Ramos (cell line): ENCODE data around the gene SLC17A7.
"Not testable (repeated sequence)": the region's sequence is repeated elsewhere in the genome, so short reads cannot be mapped to it uniquely, and the experiment has no call there.

Experiments
- in situ Hi-C: fragments of 300-500 bp; cut with MboI; formaldehyde crosslinking; loops from one replicate; pipeline ENCODE4 v1.14.3; 2022; ENCODE audit warnings: low sequenced_read_pairs; ENCODE audit not compliant: unreplicated experiment

SLC17A7 gene

GRCh38 chr19:49441210-49441959 lies at the start of gene SLC17A7:
Gene SLC17A7 (minus strand): TSS chr19:49441527. CDS start chr19:49441379, 148 bp downstream.
- in situ Hi-C loops = no loop called here

GRCh38 chr19:49490287-49491029 lies 49.1 kb upstream of the SLC17A7 start:
- in situ Hi-C loops = no loop called here

GRCh38 chr19:49489601-49490167 lies 48.4 kb upstream of the SLC17A7 start:
- in situ Hi-C loops = no loop called here

GRCh38 chr19:49488863-49489537 lies 47.7 kb upstream of the SLC17A7 start:
- in situ Hi-C loops = no loop called here

- in situ Hi-C loops = no loop called here
Observed at GRCh38 chr19:49488046-49488862, 46.9 kb upstream of the SLC17A7 start.

DNA sequence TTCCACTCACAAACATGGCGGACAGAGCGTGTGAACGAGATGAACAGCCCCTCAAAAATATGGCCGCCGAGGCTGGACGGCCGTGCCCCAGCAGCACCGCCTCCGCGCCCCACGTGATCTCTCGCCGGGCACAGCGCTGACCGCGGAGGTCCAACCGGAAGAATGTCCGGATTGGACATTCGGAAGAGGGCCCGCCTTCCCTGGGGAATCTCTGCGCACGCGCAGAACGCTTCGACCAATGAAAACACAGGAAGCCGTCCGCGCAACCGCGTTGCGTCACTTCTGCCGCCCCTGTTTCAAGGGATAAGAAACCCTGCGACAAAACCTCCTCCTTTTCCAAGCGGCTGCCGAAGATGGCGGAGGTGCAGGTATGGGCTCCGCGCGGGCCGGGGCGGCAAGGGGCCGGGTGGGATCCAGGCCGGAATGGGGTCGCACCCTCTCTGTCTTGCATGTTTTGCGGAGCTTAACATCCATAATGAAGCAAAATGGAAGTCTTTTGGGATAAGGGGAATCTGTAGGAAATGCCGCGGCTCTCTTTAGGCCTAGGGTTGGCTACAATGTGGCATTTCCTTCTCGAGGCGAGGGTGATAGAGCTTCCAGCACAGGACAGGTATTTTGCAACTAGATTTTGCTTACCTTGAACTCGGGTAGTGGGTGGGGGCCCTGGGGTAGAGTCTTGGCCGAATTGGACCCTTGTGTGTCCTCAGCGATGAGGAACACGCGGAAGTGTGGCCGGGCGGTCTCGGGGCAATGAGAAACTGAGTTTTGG lies 46.1 kb upstream of the SLC17A7 start, which contains the start of gene RPL13A:
Gene RPL13A (plus strand): TSS at position 332 of the 769 bp plus-strand sequence. CDS start 22 bp downstream, at position 354.
- in situ Hi-C loops = no loop called here

- in situ Hi-C loops = no loop called here
Observed at GRCh38 chr19:49486710-49487276, 45.5 kb upstream of the SLC17A7 start.

- in situ Hi-C loops = no loop called here
Observed at GRCh38 chr19:49486232-49486631, 44.9 kb upstream of the SLC17A7 start.

GRCh38 chr19:49481020-49481683 lies 39.8 kb upstream of the SLC17A7 start:
- in situ Hi-C loops = no loop called here

DNA sequence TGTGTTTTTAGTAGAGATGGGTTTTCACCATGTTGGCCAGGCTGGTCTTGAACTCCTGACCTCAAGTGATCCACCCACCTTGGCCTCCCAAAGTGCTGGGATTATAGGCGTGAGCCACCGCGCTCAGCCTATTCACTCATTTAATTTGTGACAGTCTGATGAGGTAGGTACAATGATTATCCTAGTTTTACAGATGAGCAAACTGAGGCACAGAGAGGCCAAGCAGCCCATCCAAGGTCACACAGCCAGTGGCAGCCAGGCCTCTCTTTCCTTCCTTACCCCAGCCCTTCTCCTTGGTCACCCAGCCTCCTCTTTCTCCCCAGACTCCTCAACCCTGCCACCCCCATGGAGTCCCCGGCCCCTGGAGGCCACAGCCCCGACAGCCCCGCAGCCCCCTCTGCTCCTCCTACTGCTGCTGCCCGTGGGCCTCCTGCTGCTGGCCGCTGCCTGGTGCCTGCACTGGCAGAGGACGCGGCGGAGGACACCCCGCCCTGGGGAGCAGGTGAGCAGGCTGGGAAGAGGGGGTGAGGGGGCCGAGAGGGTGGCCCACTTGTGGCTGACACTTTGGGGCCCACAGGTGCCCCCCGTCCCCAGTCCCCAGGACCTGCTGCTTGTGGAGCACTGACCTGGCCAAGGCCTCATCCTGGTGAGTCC lies 38.8 kb upstream of the SLC17A7 start:
- in situ Hi-C loops = no loop called here

DNA sequence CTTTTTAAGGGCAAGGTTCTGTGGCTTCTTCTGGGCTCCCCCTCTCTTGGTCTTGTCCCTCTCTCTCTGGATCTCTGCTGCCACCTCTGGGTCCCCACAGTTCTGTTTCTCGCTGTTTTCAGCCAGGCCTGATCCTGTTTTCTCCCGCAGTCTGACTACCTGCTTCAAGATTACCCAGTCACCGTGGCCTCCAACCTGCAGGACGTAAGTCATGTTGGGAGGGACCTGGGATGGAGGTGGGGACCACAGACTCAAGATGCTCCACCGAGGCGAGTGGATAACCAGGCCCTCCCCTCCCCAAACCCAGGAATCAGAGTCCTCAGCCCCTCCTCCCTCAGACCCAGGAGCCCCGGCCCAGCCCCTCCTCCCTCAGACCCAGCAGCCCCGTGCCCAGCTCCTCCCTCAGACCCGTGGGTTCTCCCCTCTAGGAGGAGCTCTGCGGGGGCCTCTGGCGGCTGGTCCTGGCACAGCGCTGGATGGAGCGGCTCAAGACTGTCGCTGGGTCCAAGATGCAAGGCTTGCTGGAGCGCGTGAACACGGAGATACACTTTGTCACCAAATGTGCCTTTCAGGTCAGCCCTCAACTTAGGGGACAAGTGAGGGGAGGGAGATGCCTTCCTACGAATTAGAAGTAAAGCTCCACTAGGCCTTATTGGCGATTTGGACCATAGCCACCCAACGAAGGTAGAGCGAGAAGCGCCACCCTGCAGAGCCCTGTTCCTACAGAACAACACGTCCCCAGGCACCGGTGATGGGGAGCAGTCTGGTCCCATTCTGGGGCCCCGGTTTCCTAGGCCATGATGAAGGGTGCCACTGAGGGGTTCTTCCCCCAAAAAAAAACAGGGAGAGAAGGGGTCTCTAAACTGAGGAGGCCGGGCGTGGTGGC lies 34.9 kb upstream of the SLC17A7 start:
- in situ Hi-C loops = no loop called here

DNA sequence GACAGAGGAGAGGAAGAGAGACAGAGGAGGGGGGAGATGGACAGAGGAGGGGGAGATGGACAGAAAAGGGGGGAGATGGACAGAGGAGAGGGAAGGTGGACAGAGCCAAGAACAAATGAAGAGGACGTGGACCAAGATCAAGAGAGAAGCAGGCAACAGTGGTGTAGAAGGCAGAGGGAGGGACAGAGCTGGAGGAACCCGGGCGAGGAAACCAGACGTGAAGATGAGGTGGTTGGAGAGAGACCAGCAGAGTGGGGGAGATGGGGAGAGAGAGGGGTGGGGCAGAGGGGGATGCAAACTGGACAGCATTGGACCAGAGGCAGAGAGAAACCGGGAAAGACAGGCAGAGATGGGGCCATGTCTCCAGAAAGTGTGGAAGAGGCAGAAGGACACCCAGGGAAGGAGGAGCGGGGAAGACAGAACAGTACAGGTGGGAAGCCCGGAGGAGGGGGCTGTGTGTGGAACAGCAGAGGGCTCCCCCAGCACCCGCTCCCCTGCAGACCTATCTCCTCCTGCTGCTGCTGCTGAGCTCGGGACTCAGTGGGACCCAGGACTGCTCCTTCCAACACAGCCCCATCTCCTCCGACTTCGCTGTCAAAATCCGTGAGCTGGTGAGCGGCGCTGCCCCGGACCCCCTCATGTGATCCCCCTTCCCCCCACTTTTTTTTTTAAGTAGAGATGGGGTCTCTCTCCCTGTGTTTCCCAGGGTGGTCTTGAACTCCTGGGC lies 34.0 kb upstream of the SLC17A7 start:
- in situ Hi-C loops = no loop called here

GRCh38 chr19:49474542-49474924 lies 33.2 kb upstream of the SLC17A7 start:
- in situ Hi-C loops = no loop called here

DNA sequence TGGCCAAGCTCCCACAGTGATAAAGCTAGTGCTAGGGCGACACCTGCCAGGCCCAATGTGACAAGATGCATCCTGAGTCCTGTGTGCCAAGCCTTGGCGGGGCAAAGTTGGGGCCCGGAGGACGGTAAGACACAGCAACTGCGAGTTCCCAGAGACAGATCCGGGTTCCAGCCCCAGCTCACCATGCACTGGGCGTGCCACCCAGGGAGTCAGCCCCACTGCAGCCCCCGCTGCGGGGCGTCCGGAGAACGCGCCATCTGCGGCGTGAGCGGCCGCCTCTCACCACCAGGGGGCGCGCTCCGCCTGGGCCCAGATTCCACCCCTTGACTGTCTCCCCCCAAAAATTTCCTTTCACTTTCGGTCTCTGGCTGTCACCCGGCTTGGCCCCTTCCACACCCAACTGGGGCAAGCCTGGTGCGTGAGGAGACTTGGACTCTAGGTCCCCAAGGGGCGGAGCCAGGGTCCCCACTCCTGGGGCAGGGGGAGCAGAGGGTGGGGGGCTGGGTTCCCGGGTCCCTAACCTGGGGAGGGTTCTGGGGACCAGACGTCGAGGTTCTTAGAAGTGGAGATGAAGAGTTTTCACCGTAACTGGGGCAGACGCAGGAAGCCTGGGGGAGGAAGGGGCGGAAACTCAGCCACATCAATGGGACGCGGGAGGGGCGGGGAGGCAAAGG lies 32.7 kb upstream of the SLC17A7 start, which contains the start of gene FLT3LG:
Gene FLT3LG (plus strand): TSS at position 348 of the 674 bp plus-strand sequence. CDS start 425 bp downstream, outside the sequence.
- in situ Hi-C loops = no loop called here

DNA sequence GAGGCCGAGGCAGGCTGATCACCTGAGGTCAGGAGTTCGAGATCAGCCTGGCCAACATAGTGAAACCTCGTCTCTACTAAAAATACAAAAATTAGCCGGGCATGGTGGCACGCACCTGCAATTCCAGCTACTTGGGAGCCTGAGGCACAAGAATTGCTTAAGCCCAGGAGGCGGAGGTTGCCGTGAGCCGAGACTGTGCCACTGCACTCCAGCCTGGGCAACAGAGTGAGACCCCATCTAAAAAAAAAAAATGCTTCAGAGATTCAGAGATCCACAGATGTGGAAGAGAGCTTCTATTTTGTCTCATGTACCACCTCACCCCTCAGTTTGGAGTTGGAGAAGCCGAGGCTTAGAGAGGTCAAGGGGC lies 32.2 kb upstream of the SLC17A7 start:
- in situ Hi-C loops = not testable (repeated sequence)

DNA sequence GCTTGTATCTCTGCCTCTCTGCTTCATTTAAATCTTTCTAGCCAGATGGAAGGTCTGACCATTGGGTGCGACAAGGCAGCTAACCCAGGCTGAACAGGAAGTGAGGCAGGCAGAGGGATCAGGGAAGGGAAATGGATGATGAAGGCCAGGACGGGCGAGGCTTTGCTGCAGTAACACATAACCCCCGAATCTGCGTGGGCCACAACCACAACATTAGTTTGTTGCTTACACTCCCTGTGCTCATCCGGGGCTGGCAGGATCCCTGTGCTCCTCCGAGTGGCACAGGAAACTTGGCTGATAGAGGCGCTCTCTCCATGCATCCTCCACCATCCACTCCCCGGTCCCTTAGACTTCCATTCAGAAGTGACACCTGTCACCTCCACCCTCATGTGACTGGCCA lies 31.6 kb upstream of the SLC17A7 start:
- in situ Hi-C loops = no loop called here
